ENCODE measurements around the gene GTSE1. TPM values are rescaled to one million over a fixed set of nuclear protein-coding genes. Genes with fewer than 3 reads are reported as not detected.

The GTSE1 gene
- total and polyA plus RNA-seq, 5 donors from 2014 or later: 0.17 to 1.3 (median 0.47) TPM; not detected in 1

DNA sequence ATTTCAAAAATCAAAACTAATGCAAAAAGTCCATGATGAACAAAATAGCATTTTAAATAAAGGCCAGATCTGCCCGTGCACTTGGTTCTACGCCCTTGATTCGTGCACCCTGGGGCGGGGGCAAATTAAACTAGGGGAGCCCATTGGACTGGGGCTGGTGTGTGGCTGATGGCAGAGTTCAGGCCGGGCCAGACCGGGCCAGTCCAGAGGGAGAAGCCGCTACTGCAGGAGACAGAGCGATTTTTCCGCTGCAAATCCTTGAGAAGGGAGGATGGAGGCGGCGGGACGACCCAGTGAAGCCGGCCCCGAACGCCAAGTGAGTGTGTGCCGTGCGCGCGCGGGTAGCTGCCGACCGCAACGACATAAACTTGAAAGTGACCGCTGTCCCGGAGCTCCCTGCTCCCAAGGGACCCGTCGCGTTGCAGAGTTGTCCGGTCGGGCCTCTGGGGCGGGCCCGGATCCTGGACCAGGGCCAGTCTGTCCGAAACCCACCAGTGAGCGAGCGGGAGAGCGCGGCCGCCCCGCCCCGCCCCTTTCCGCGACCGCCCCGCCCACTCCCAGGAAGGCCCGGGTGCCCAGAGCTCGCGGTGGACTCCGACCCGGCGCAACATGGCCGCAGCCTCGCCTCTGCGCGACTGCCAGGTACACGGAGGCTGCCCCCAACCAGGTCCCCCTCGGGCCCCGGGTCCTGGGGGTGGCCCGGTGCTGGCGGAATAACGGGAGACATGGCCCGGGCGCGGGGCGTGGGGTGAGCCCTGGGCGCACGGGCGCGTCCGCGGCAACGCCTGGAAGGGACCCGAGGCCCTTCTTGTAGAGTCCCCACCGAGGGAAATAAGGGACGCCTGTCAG is 29.0 kb upstream of the GTSE1 start, which contains the start of gene TTC38:
TSS of gene TTC38 (plus strand) at position 578 of the 849 bp plus-strand sequence. CDS start at position 610, 32 bp downstream.
- peak within 1 kb of the TSS; percentile 57 for H3K4me3 ChIP-seq (ENCODE audit: low read depth, low read length)
- no peaks in the 10 kb centered on the region for H3K36me3 ChIP-seq (ENCODE audit: control insufficient read depth, insufficient read depth, low read length)
- Mint-ChIP-seq H3K9me3 (peaks cover 0 to 1% (median 0%) of the 10 kb centered on the region in 7 donors), H3K36me3 (peaks cover 1% of the 10 kb centered on the region), H3K27ac (peak within 1 kb of the TSS; percentile 71 to 79 (median 74)), H3K27me3 (peaks cover 44% of the 10 kb centered on the region), H3K4me1 (peaks cover 0 to 28% (median 18%) of the 10 kb centered on the region in 4 donors), H3K4me3 (peak within 1 kb of the TSS; percentile 86 to 97 (median 92))
- no peaks in the 10 kb centered on the region for H3K4me1 ChIP-seq (ENCODE audit: control insufficient read depth, insufficient read depth, low read length, poor library complexity, severe bottlenecking)
- DNase-seq: peak; percentile 32 to 57 (median 46)
- H3K27me3 ChIP-seq (ENCODE audit: control insufficient read depth, insufficient read depth, low read length): no peaks in the 10 kb centered on the region
- peak; percentile 70 to 77 for ATAC-seq (ENCODE audit: low read depth in 2 of 2)
- no peak within 1 kb of the TSS for H3K27ac ChIP-seq (ENCODE audit: insufficient read depth, low read length, poor library complexity, severe bottlenecking)
- H3K9me3 ChIP-seq (ENCODE audit: control insufficient read depth in 2 of 2, low read length in 2 of 2): no peaks in the 10 kb centered on the region

DNA sequence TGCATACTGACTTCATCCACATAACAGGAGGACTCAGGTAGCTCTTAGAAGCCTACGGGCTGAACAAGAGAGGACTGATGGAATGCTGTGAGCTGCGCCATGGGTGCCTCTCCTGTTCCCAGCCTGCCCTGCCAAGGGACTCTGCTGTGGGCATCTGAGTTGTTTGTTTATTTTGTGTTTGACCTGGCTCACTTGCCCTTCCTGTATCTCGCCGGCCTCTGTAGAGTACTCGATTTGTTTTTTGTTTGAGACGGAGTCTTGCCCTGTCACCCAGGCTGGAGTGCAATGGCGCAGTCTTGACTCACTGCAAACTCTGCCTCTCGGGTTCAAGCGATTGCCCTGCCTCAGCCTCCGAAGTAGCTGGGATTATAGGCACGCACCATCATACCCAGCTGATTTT is 27.1 kb upstream of the GTSE1 start:
- Mint-ChIP-seq H3K27me3 (peaks cover 30% of the 10 kb centered on the region), H3K4me1 (peaks cover 0 to 26% (median 16%) of the 10 kb centered on the region in 4 donors), H3K9me3 (peaks cover 0 to 1% (median 0%) of the 10 kb centered on the region in 7 donors), H3K4me3 (peak overlapping the region; percentile 70 to 93 (median 86)), H3K36me3 (peaks cover 4% of the 10 kb centered on the region), H3K27ac (peak overlapping the region in 1 of 3 donors; percentile 62)
- Histone ChIP-seq H3K4me3 (ENCODE audit: low read depth, low read length) (no peak overlapping the region), H3K27me3 (ENCODE audit: control insufficient read depth, insufficient read depth, low read length) (no peaks in the 10 kb centered on the region), H3K27ac (ENCODE audit: insufficient read depth, low read length, poor library complexity, severe bottlenecking) (no peak overlapping the region), H3K9me3 (ENCODE audit: control insufficient read depth in 2 of 2, low read length in 2 of 2) (no peaks in the 10 kb centered on the region), H3K36me3 (ENCODE audit: control insufficient read depth, insufficient read depth, low read length) (no peaks in the 10 kb centered on the region), H3K4me1 (ENCODE audit: control insufficient read depth, insufficient read depth, low read length, poor library complexity, severe bottlenecking) (no peaks in the 10 kb centered on the region)
- ATAC-seq (ENCODE audit: low read depth in 2 of 2) (no peak), DNase-seq (no peak)

DNA sequence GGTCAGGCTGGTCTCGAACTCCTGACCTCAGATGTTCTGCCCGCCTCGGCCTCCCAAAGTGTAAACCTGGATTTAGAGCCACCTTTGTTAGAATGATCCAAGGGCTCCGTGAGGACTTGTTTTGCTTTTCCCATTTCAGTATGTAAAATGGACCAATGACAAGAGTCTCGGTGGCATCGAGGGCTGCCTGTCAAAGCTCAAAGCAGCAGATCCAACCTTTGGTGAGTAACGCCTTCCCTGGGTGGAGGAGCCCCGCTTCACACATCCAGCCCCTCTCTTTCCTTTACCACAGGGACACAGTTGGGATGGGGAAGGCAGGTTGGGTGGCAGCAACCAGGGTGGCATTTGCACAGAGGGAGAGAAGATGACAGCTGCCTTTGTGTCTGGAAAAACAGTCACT is 24.5 kb upstream of the GTSE1 start:
- peaks cover 0 to 23% (median 13%) of the 10 kb centered on the region in 4 donors for H3K4me1 Mint-ChIP-seq
- peaks cover 9% of the 10 kb centered on the region for H3K36me3 ChIP-seq (ENCODE audit: control insufficient read depth, insufficient read depth, low read length)

DNA sequence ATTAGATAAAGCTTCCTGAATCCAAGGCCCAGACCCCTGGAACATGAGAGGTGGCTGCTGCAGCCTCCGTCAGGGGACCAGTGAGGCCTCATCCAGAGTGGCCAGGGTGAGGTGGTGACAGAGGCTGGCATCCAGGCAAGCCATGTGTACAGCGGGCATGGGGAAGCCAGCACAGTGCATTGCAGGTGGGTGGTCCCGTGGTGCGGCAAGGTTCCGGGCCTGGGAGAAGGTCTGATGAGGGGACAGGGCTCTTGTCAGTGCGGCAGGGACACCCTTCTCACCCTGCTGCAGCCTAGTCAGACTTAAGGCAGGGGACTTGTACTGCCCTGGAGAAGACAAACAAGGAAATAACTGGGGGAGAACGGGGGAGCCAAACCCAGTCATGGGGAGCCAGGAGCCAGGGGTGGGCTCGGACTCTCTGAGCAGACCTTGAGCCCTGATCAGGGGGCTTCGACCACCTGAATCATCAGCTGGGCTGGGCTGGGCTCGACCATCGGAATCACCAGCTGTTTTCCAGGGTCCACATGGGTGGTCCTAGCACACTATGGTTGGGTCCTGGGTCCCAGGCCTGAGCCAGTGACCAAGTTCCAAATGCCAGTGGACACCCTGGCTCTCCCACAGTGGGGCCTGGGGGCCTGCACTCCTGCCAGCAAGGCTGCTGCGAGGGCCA is 23.8 kb upstream of the GTSE1 start:
- Histone ChIP-seq H3K27me3 (ENCODE audit: control insufficient read depth, insufficient read depth, low read length) (no peaks in the 10 kb centered on the region), H3K36me3 (ENCODE audit: control insufficient read depth, insufficient read depth, low read length) (peaks cover 9% of the 10 kb centered on the region), H3K4me1 (ENCODE audit: control insufficient read depth, insufficient read depth, low read length, poor library complexity, severe bottlenecking) (no peaks in the 10 kb centered on the region), H3K4me3 (ENCODE audit: low read depth, low read length) (no peak overlapping the region), H3K27ac (ENCODE audit: insufficient read depth, low read length, poor library complexity, severe bottlenecking) (no peak overlapping the region), H3K9me3 (ENCODE audit: control insufficient read depth in 2 of 2, low read length in 2 of 2) (no peaks in the 10 kb centered on the region)
- peaks cover 0 to 4% (median 0%) of the 10 kb centered on the region in 7 donors for H3K9me3 Mint-ChIP-seq
- no peak overlapping the region for H3K27ac Mint-ChIP-seq
- H3K27me3 Mint-ChIP-seq: no peaks in the 10 kb centered on the region
- peaks cover 16% of the 10 kb centered on the region for H3K36me3 Mint-ChIP-seq
- no peak for ATAC-seq (ENCODE audit: low read depth in 2 of 2)
- no peak for DNase-seq
- H3K4me3 Mint-ChIP-seq: peak overlapping the region in 1 of 4 donors; percentile 17
- peaks cover 0 to 17% (median 9%) of the 10 kb centered on the region in 4 donors for H3K4me1 Mint-ChIP-seq

More for the DNA sequence above, 24.5 kb upstream of the GTSE1 start:
- Histone ChIP-seq H3K9me3 (ENCODE audit: control insufficient read depth in 2 of 2, low read length in 2 of 2) (no peaks in the 10 kb centered on the region), H3K4me1 (ENCODE audit: control insufficient read depth, insufficient read depth, low read length, poor library complexity, severe bottlenecking) (no peaks in the 10 kb centered on the region), H3K27ac (ENCODE audit: insufficient read depth, low read length, poor library complexity, severe bottlenecking) (no peak overlapping the region), H3K4me3 (ENCODE audit: low read depth, low read length) (no peak overlapping the region), H3K27me3 (ENCODE audit: control insufficient read depth, insufficient read depth, low read length) (no peaks in the 10 kb centered on the region)
- peak overlapping the region in 1 of 4 donors; percentile 17 for H3K4me3 Mint-ChIP-seq
- H3K27me3 Mint-ChIP-seq: peaks cover 4% of the 10 kb centered on the region
- DNase-seq (no peak), ATAC-seq (ENCODE audit: low read depth in 2 of 2) (no peak)
- H3K9me3 Mint-ChIP-seq: peaks cover 0 to 4% (median 0%) of the 10 kb centered on the region in 7 donors
- peaks cover 16% of the 10 kb centered on the region for H3K36me3 Mint-ChIP-seq
- no peak overlapping the region for H3K27ac Mint-ChIP-seq

DNA sequence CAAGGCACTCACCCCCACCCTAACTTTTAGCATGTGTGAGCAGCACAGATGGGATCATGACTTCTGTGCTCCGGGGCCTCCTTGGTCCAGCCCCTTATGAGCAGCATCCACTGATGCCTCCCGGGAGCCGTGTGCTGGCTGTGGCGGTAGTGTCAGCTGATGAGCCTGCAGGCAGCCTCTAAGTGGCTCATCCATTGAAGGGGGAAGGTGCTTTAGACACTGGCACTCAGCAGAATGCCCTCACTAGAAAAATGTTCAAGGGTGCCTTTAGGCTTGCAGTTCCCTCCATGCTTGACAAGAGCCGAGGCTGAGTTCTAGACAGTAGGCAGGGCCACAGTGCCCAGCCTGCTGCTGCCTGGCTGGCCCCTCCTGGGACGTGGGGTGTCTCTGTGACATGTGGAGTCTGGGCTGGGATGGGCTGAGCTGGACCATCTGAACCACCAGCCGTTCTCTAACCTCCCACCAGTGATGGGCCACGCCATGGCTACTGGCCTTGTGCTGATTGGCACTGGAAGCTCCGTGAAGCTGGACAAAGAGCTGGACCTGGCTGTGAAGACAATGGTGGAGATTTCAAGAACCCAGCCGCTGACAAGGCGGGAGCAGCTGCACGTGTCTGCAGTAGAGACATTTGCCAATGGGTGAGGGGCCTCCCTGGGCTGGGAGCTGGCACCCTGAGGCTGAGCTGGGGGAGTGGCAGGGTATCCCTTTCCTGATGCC is 23.1 kb upstream of the GTSE1 start:
- Histone ChIP-seq H3K27me3 (ENCODE audit: control insufficient read depth, insufficient read depth, low read length) (no peaks in the 10 kb centered on the region), H3K27ac (ENCODE audit: insufficient read depth, low read length, poor library complexity, severe bottlenecking) (no peak overlapping the region), H3K4me1 (ENCODE audit: control insufficient read depth, insufficient read depth, low read length, poor library complexity, severe bottlenecking) (no peaks in the 10 kb centered on the region), H3K4me3 (ENCODE audit: low read depth, low read length) (no peak overlapping the region), H3K9me3 (ENCODE audit: control insufficient read depth in 2 of 2, low read length in 2 of 2) (no peaks in the 10 kb centered on the region), H3K36me3 (ENCODE audit: control insufficient read depth, insufficient read depth, low read length) (peaks cover 15% of the 10 kb centered on the region)
- ATAC-seq (ENCODE audit: low read depth in 2 of 2) (no peak), DNase-seq (no peak)
- Mint-ChIP-seq H3K9me3 (peaks cover 0 to 4% (median 0%) of the 10 kb centered on the region in 7 donors), H3K27me3 (no peaks in the 10 kb centered on the region), H3K36me3 (peaks cover 19% of the 10 kb centered on the region), H3K27ac (no peak overlapping the region), H3K4me1 (peaks cover 0 to 13% (median 9%) of the 10 kb centered on the region in 4 donors), H3K4me3 (no peak overlapping the region)

DNA sequence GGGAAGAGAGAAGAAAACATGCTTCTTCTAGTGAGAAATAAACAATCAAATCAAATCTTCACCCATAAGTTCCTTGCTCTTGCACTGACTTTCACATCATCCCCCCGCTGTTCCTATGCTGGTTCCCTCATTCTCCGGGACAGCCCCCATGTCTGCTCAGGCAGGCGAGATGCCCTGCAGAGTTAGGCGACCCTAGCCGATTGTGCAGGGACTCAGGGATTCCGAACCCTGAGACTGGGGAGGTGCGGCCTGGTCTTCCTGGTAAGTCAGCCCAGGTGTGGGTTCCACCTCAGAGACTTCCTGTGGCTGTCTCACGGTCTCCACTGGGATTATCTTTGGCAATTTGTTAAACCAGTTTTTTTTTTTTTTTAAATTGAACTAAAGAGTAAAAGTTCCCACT is 22.3 kb upstream of the GTSE1 start:
- Mint-ChIP-seq H3K27ac (no peak overlapping the region), H3K4me1 (peaks cover 0 to 9% (median 6%) of the 10 kb centered on the region in 4 donors), H3K27me3 (no peaks in the 10 kb centered on the region), H3K9me3 (peaks cover 0 to 4% (median 0%) of the 10 kb centered on the region in 7 donors), H3K36me3 (peaks cover 19% of the 10 kb centered on the region), H3K4me3 (no peak overlapping the region)
- Histone ChIP-seq H3K9me3 (ENCODE audit: control insufficient read depth in 2 of 2, low read length in 2 of 2) (no peaks in the 10 kb centered on the region), H3K27me3 (ENCODE audit: control insufficient read depth, insufficient read depth, low read length) (no peaks in the 10 kb centered on the region), H3K36me3 (ENCODE audit: control insufficient read depth, insufficient read depth, low read length) (peaks cover 20% of the 10 kb centered on the region), H3K27ac (ENCODE audit: insufficient read depth, low read length, poor library complexity, severe bottlenecking) (no peak overlapping the region), H3K4me1 (ENCODE audit: control insufficient read depth, insufficient read depth, low read length, poor library complexity, severe bottlenecking) (no peaks in the 10 kb centered on the region), H3K4me3 (ENCODE audit: low read depth, low read length) (no peak overlapping the region)
- DNase-seq (no peak), ATAC-seq (ENCODE audit: low read depth in 2 of 2) (no peak)

DNA sequence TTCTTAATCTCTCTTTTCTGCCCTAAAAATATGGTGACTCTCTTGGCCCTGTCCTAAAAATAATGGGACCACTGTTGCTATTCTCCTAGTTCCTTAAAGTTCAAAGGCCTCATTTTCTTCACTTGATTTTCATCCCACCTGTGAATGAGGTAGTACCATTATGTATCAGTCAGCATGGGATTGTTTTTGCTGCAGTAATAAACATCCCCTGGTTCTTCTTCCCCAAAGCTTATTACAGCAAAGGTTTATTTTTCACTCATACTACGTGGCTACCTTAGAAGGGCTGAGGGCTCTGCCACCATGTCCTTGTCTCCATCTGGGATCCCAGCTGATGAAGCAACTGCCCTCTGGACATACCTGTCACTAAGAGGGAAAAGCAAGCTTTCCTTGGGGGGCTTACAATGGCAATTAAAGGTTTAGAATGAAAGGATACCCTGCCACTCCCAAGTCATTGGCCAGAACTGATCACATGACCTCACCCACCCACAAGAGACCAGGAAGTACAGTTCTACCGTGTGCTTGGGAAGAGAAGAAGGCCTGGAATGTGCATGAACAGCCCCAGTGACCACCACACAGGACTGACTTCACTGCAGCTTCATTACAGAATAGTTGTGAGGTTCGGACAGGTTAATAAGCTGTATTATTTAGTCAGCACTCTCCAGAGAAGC is 21.1 kb upstream of the GTSE1 start:
- peaks cover 19% of the 10 kb centered on the region for H3K36me3 Mint-ChIP-seq
- Histone ChIP-seq H3K9me3 (ENCODE audit: control insufficient read depth in 2 of 2, low read length in 2 of 2) (no peaks in the 10 kb centered on the region), H3K36me3 (ENCODE audit: control insufficient read depth, insufficient read depth, low read length) (peaks cover 24% of the 10 kb centered on the region), H3K27ac (ENCODE audit: insufficient read depth, low read length, poor library complexity, severe bottlenecking) (no peak overlapping the region), H3K27me3 (ENCODE audit: control insufficient read depth, insufficient read depth, low read length) (no peaks in the 10 kb centered on the region), H3K4me1 (ENCODE audit: control insufficient read depth, insufficient read depth, low read length, poor library complexity, severe bottlenecking) (no peaks in the 10 kb centered on the region), H3K4me3 (ENCODE audit: low read depth, low read length) (no peak overlapping the region)
- peaks cover 0 to 2% (median 0%) of the 10 kb centered on the region in 4 donors for H3K4me1 Mint-ChIP-seq
- DNase-seq (no peak), ATAC-seq (ENCODE audit: low read depth in 2 of 2) (no peak)
- H3K9me3 Mint-ChIP-seq: peaks cover 0 to 4% (median 0%) of the 10 kb centered on the region in 7 donors
- peak overlapping the region in 1 of 3 donors; percentile 62 for H3K27ac Mint-ChIP-seq
- no peaks in the 10 kb centered on the region for H3K27me3 Mint-ChIP-seq
- no peak overlapping the region for H3K4me3 Mint-ChIP-seq
